Activated CD8-positive, alpha-beta memory T cell treated with anti-CD3 and anti-CD28 coated beads for 36 hours (primary cell): Measurements from ENCODE around the gene ZNF275. TPM values are rescaled to one million over a fixed set of nuclear protein-coding genes. Genes with fewer than 3 reads are reported as not detected.

Experiments used
- CTCF ChIA-PET: fragments of 350-600 bp; sonication (Branson Sonifier 250); formaldehyde crosslinking; loops from one replicate; lab custom pipeline; 2021; ENCODE audit warnings: antibody characterized with exemption; lab: Charles Lee
- POLR2A ChIA-PET: fragments of 350-600 bp; sonication (Branson Sonifier 250); formaldehyde crosslinking; loops from one replicate; lab custom pipeline; 2021; ENCODE audit warnings: antibody characterized with exemption; lab: Charles Lee
- total RNA-seq, 2 experiments: library from RNA; stranded (reverse); gene quantifications; one replicate each; pipeline ENCODE4 v1.2.3, GENCODE V29; 2021

The ZNF275 gene
- total RNA-seq, 2 experiments from 2014 or later, result 10.3 to 10.9 TPM

- CTCF ChIA-PET, result no interaction called here
- POLR2A ChIA-PET, result no interaction called here
Observed at GRCh38 chrX:153348421-153348820, 14.5 kb downstream of the ZNF275 start.

GRCh38 chrX:153349952-153350351 lies 16.0 kb downstream of the ZNF275 start:
- ChIA-PET CTCF (no interaction called here), POLR2A (no interaction called here)

GRCh38 chrX:153351981-153352380 lies 18.0 kb downstream of the ZNF275 start:
- POLR2A ChIA-PET, result no interaction called here
- CTCF ChIA-PET, result no interaction called here

- ChIA-PET CTCF (no interaction called here), POLR2A (no interaction called here)
Observed at GRCh38 chrX:153352858-153353257, 18.9 kb downstream of the ZNF275 start.

GRCh38 chrX:153353416-153353815 lies 19.5 kb downstream of the ZNF275 start:
- CTCF ChIA-PET, result no interaction called here
- POLR2A ChIA-PET, result no interaction called here

GRCh38 chrX:153357877-153358276 lies 23.9 kb downstream of the ZNF275 start:
- CTCF ChIA-PET, result no interaction called here
- POLR2A ChIA-PET, result no interaction called here

GRCh38 chrX:153361781-153362397 lies 27.9 kb downstream of the ZNF275 start:
- POLR2A ChIA-PET, result no interaction called here
- CTCF ChIA-PET, result no interaction called here

GRCh38 chrX:153365670-153366069 lies 31.7 kb downstream of the ZNF275 start:
- CTCF ChIA-PET, result no interaction called here
- POLR2A ChIA-PET, result no interaction called here

- CTCF ChIA-PET, result no interaction called here
Observed at GRCh38 chrX:153366119-153366518, 32.2 kb downstream of the ZNF275 start.

GRCh38 chrX:153366878-153367538 lies 33.1 kb downstream of the ZNF275 start:
- POLR2A ChIA-PET, result no interaction called here

More at GRCh38 chrX:153366119-153366518, 32.2 kb downstream of the ZNF275 start:
- POLR2A ChIA-PET, result no interaction called here

GRCh38 chrX:153370293-153371055 lies 36.5 kb downstream of the ZNF275 start:
- CTCF ChIA-PET, result interaction anchor here (0.5 kb wide), 1 partner anchor 719 kb away, joined by 4 read pairs; no protein-coding TSS in a partner anchor
- POLR2A ChIA-PET, result no interaction called here

More at GRCh38 chrX:153366878-153367538, 33.1 kb downstream of the ZNF275 start:
- CTCF ChIA-PET, result no interaction called here

GRCh38 chrX:153371256-153371655 lies 37.3 kb downstream of the ZNF275 start:
- CTCF ChIA-PET, result interaction anchor here (0.5 kb wide), 1 partner anchor 718 kb away, joined by 4 read pairs; no protein-coding TSS in a partner anchor
- POLR2A ChIA-PET, result no interaction called here

- ChIA-PET CTCF (interaction anchor here (0.7 kb wide), 1 partner anchor 47 kb away, joined by 4 read pairs; no protein-coding TSS in a partner anchor), POLR2A (no interaction called here)
Observed at GRCh38 chrX:153372949-153373348, 39.0 kb downstream of the ZNF275 start.

GRCh38 chrX:153374426-153374825 lies 40.5 kb downstream of the ZNF275 start:
- POLR2A ChIA-PET, result no interaction called here
- CTCF ChIA-PET, result no interaction called here

- ChIA-PET CTCF (no interaction called here), POLR2A (no interaction called here)
Observed at GRCh38 chrX:153375571-153375970, 41.6 kb downstream of the ZNF275 start.

GRCh38 chrX:153377727-153378126 lies 43.8 kb downstream of the ZNF275 start:
- ChIA-PET CTCF (no interaction called here), POLR2A (no interaction called here)

GRCh38 chrX:153378607-153379006 lies 44.7 kb downstream of the ZNF275 start:
- ChIA-PET POLR2A (no interaction called here), CTCF (no interaction called here)

GRCh38 chrX:153379508-153379907 lies 45.6 kb downstream of the ZNF275 start:
- ChIA-PET CTCF (no interaction called here), POLR2A (no interaction called here)

GRCh38 chrX:153379971-153380581 lies 46.1 kb downstream of the ZNF275 start:
- ChIA-PET CTCF (no interaction called here), POLR2A (no interaction called here)

GRCh38 chrX:153380691-153381090 lies 46.7 kb downstream of the ZNF275 start:
- ChIA-PET POLR2A (no interaction called here), CTCF (no interaction called here)
